ENCODE data around the gene FBXO11. TPM values are rescaled to one million over a fixed set of nuclear protein-coding genes. Genes with fewer than 3 reads are reported as not detected.

FBXO11 gene
- total RNA-seq, 1 donor from 2014 or later, result 212 TPM

DNA sequence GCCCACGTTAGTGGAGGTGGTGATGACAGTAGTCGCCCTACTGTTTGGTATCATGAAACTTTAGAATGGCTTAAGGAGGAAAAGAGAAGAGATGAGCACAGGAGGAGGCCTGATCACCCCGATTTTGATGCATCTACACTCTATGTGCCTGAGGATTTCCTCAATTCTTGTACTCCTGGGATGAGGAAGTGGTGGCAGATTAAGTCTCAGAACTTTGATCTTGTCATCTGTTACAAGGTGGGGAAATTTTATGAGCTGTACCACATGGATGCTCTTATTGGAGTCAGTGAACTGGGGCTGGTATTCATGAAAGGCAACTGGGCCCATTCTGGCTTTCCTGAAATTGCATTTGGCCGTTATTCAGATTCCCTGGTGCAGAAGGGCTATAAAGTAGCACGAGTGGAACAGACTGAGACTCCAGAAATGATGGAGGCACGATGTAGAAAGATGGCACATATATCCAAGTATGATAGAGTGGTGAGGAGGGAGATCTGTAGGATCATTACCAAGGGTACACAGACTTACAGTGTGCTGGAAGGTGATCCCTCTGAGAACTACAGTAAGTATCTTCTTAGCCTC, 107.2 kb downstream of the FBXO11 start:
- FAIRE-seq, result no peak
- no peak for DNase-seq (ENCODE audit: low spot score in 2 of 2)

DNA sequence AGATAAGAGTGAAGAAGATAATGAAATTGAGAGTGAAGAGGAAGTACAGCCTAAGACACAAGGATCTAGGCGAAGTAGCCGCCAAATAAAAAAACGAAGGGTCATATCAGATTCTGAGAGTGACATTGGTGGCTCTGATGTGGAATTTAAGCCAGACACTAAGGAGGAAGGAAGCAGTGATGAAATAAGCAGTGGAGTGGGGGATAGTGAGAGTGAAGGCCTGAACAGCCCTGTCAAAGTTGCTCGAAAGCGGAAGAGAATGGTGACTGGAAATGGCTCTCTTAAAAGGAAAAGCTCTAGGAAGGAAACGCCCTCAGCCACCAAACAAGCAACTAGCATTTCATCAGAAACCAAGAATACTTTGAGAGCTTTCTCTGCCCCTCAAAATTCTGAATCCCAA, 107.7 kb downstream of the FBXO11 start:
- DNase-seq (ENCODE audit: low spot score in 2 of 2), result no peak
- no peak for FAIRE-seq

DNA sequence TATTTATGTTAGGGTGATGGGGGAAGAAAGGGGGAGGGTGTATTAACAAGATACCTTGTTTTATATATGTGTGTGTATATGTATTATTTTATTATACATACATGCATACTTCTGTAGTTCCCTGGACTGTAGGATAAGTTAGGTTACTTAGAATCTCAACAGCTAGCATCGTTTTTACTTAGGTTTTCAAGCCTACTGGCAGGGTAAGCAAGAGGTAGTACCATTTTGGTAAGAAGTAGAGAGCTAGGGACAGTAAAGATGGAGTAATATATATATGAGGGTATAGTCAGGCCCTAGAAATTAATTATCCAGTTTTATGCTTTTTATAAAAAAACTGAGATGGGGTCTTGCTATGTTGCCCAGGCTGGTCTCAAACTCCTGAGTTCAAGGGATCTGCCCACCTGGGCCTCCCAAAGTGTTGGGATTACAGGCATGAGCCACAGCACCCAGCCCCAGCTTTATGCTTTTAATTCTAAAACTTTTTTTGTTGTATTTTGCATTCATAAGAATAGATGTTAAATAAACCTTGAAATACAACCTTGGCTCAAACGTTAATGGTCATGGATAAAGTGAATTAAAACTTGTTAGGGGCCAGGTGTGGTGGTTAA, 110.1 kb downstream of the FBXO11 start:
- FAIRE-seq (no peak), DNase-seq (ENCODE audit: low spot score in 2 of 2) (no peak)

DNA sequence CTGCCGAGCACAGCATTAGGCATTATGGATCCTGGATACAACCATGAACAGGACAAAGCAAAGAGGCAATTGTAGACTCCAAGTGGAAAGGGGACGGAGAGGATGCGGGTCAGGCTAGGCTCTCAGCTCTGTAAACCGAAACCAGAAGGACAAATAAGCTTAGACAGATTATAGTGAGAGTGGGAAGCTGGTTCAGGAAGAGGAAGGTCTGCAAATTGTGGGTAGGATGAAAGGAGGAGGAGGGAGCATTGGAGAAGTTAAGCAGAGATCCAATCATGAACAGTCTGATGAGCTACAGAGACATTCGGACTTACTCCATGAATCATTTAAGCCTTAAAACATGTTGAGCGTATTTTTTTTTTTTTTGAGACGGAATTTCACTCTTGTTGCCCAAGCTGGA, 120.3 kb downstream of the FBXO11 start:
- FAIRE-seq (no peak), DNase-seq (ENCODE audit: low spot score in 2 of 2) (no peak)

DNA sequence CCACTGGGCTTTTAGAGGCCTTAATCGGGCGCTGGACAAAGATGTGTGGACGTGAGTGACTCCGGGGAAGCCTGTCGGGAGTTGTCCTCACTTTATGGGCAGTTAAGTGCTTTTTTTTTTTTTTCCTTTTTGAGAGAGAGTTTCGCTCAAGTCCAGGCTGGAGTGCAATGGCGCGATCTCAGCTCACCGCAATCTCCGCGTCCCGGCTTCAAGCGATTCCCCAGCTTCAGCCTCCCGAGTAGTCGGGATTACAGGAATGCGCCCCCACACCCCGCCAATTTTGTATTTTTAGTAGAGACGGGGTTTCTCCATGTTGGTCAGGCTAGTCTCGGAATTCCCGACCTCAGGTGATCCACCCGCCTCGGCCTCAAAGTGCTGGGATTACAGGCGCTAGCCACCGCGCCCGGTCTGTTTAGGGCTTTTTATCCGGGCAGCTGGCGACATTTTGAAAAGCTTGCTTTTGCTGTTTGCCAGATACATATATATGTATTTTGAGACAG, 121.9 kb downstream of the FBXO11 start:
- FAIRE-seq (no peak), DNase-seq (ENCODE audit: low spot score in 2 of 2) (no peak)

DNA sequence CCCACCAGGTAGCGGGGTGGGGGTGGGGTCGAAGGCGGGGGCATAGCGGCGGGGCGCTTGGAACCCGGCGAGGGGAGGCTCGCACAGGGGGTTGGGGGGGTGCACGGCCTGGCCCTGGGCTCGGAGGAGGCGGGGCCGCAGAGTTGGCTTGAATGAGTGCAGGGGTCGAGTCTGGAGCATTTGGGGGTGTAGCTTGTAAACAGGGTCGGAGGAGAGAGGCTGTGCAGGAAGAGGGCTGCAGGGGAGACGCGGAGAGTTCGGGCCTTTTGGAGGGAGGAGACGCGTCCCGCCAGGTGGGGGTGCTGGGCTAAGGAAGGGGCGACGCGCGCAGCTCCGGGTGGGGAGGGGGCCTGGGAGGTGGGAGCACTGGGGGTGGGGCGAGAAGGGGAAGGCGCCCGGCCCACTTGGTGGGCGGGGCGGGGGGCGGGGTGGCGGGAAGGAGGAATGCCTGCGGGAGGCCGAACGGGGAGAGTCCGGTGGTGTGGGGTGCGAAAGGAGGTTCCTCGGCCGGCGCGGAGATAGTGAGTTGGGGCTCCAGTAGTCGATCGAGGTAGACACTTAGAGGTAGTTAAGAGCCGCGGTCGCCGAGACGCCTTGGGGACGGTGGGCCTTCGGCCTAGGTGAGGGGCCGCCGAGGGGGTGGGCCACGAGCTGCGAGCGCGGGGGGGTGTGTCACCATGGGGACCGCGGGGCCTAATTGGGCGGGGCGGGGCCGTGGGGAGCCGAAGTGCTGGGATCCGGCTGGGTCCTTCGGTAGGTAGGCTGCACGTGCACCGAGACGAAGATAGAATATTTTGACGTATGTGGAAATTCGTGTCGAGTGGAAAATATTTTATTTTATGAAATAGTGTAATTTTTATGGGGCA, 122.6 kb downstream of the FBXO11 start:
- FAIRE-seq, result no peak
- DNase-seq (ENCODE audit: low spot score in 2 of 2), result peak; percentile 54 to 68

DNA sequence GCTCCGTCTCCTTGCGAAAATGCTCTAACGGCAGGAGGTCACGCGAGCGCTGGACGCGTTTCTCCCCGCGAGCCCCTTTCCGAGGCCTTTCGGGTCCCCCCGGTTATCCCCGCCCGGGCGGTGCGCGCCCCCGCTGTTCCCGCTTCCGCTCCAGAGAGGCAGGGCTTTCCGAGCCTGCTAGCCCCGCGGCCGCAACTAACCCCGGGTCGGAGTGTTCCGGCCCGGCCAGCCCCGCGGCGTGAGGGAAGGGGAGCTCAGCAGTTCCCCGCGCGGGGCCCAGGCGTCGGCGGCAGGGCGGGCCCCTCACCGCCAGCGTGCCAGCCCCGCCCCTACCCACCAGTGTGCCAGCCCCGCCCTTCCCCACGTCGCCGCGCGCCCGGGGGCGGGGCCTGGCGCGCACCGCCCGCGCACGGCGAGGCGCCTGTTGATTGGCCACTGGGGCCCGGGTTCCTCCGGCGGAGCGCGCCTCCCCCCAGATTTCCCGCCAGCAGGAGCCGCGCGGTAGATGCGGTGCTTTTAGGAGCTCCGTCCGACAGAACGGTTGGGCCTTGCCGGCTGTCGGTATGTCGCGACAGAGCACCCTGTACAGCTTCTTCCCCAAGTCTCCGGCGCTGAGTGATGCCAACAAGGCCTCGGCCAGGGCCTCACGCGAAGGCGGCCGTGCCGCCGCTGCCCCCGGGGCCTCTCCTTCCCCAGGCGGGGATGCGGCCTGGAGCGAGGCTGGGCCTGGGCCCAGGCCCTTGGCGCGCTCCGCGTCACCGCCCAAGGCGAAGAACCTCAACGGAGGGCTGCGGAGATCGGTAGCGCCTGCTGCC, 123.4 kb downstream of the FBXO11 start, which contains the start of gene MSH6:
Gene MSH6, plus strand, starts transcription at position 475 of the 815 bp plus-strand sequence. Its CDS starts 89 bp downstream, at position 564.
- DNase-seq (ENCODE audit: low spot score in 2 of 2) (peak; percentile 97 to 99), FAIRE-seq (no peak)

DNA sequence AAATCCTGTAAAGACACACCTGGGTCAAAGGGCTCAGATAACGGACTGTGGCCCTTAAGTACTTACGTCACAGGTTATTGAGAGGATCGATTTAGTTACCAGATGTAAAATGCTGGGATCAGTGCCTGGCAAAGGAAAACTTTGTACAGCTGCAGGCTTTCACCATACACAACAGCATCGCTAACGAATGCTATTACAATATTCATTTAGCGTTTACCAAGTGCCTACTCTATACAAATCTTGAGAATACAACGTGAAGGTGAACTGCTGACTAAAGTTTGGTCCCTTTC, 124.0 kb downstream of the FBXO11 start:
- no peak for DNase-seq (ENCODE audit: low spot score in 2 of 2)
- no peak for FAIRE-seq

DNA sequence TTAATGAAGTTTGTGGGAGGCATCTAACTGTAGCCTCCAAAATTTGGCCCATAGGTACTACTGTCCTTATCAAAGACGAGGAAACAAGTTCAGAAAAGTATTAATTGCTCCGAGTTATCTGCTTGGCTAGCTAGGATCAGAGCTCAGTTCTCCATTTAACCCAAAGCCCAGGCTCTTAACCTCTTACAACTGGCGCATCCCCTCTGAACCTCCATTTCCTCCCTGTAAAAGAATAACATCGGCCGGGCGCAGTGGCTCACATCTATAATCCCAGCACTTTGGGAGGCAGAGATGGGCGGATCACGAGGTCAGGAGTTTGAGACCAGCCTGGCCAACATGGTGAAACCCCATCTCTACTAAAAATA, 126.9 kb downstream of the FBXO11 start:
- no peak for FAIRE-seq
- DNase-seq (ENCODE audit: low spot score in 2 of 2), result no peak

DNA sequence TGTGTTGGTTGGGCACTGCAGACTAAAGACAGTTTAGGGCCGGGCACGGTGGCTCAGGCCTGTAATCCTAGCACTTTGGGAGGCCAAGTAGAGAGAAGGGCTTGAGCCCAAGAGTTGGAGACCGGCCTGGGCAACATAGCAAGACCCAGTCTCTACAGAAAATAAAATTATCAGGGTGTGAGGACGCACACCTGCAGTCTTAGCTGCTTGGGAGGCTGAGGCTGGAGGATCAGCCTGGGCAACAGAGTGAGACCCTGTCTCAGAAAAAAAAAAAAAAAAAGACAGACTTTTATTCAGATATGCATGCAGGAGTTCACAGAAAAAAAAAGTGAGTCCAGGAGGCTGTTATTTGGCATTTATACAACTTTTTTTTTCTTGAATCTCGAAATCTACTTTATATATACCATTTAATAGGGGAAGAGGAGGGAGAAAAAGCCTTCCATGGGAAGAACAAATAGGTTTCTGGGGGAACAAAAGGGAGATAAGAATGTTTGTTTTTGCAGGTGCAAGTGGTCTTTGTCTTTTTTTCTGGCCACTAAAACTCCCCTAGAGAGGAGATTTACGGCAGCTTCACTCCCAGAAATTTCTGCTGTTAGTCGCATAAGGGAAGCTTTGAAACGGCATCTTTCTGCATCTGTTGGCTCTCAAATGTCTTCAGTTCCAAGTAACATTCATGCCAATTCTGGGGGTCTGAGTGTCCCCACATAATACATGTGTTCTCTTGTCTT, 127.4 kb downstream of the FBXO11 start:
- DNase-seq (ENCODE audit: low spot score in 2 of 2), result no peak
- no peak for FAIRE-seq

DNA sequence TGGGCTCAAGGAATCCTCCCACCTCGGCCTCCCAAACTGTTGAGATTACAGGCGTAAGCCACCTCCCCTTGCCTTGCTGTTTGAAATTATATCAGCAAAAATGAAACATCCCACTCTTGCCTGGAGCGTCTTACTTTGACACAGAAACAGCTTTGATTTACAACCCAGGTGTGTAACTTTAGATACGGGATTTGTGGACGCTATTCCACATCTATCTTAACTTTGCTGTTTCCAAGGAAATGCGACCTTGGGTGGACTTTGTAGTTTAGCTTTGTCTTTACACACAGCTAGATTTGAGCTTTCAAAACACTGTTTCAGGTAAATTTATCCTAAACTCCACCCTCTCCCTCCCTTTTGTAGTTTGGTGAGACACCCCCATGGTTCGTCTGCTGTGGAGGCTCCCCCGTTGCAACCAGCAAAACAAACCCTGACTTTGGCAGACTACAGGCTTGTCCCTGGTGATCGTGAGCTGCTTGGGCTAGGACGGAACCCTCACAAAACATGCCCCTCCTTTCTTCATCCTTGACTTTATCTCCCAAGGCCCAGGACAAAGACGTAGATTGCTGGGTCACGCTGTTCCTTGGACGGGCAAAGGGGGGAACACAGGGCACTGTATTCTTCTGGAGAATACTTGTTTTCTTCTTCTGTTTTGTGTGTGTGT, 128.9 kb downstream of the FBXO11 start:
- FAIRE-seq (no peak), DNase-seq (ENCODE audit: low spot score in 2 of 2) (no peak)

DNA sequence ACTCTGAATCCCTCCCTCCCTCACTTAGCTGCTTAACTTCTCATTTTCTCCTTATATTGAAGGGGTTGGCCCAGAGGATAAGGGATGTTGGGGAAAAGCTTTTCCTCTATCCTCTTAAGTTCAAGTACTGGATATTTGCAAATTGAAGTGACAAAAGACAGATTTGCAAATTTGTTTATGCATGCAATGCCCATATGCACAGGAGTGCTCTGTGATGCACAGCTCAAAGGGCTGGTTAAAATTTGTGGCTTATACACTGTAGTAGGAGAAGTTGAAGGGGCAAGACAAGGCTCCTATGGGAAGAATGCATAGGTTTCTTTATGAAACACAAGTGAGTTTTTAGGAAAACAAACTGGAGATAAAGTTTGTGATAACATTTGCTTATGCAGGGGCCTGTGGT, 131.7 kb downstream of the FBXO11 start:
- FAIRE-seq (no peak), DNase-seq (ENCODE audit: low spot score in 2 of 2) (no peak)

DNA sequence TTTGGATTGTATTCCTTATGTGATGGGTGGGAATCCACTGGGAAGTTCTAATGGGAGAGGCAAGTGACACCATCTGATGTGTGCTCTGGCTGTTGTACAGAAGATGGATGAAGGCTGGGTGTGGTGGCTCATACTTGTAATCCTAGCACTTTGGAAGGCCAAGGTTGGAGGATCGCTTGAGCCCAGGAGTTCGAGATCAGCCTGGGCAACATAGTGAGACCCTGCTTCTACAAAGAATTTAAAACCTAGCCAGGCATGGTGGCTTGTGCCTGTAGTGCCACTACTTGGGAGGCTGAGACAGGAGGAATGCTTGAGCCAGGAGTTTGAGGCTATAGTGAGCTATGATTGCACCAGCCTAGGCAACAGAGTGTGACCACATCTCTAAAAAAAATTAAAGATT, 134.0 kb downstream of the FBXO11 start:
- DNase-seq (ENCODE audit: low spot score in 2 of 2), result no peak
- FAIRE-seq, result no peak

DNA sequence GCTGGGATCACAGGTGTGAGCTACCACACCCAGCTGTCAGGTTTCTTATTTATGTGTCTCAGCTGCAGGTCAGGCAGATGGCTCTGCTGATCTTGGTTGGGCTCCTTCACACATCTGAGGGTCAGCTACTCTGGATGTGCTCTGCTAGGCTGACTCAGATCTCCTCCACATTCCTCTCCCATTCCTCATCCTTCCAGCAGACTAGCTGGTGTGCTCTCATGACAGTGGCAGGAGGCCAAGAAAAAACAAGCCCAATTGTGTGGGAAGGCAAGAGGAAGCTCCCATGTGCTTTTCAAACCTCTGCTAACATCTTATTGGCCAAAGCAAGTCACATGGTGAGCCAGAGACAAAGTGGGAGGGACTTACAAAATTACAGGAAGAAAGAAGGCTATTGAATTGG, 135.1 kb downstream of the FBXO11 start:
- FAIRE-seq, result no peak
- DNase-seq (ENCODE audit: low spot score in 2 of 2), result peak in 1 of 2 donors; percentile 22

DNA sequence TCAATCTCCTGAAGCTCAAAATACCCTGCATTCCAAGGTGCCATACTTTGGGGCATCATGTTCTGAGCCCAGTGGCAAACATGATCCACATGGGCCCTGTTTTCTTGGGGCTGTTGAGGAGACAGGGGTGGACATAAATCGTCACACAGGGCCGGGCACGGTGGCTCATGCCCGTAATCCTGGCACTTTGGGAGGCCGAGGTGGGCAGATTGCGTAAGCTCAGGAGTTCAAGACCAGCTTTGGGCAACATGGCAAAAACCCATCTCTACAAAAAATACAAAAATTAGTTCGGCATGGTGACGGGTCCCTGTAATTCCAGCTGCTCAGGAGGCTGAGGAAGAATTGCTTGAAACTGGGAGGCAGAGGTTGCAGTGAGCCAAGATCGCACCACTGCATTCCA, 137.0 kb downstream of the FBXO11 start:
- FAIRE-seq, result no peak

DNA sequence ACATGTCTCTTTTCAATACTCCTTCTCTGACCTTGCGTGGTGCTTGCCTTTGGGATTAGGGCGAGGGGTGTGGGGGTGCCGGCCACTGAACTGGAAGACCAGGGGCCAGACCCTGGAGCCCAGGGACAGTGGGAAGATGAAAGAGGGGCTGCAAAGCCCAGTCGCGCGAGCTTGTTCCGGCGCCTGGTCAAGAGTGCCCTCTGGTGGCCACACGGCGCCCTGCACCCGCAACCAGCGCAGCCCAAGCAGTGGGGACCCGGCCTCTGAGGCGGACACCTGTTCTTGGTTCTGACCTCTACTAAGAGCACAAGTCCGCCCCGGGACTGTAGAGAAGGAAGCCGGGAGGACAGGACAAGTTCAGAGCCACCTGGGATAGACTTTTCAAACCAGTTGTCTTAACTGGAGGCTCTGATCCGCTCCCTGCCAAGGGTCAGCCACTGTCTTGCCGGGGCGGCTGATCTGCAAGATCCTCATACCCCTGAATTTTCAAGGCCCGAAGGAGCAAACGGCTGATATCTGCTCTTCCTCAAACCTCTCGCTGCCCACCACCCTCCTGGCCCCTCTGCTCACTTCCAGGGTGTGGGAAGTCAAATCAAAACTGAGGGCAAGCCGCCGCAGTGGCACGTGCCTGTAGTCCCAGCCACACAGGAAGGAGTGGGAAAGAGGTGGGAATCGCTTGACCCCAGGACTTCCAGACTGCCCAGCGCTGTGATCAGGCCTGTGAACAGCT, 138.3 kb downstream of the FBXO11 start:
- no peak for FAIRE-seq
- DNase-seq (ENCODE audit: low spot score in 2 of 2), result peak; percentile 28 to 60

More for the DNA sequence above, 137.0 kb downstream of the FBXO11 start:
- DNase-seq (ENCODE audit: low spot score in 2 of 2), result no peak

DNA sequence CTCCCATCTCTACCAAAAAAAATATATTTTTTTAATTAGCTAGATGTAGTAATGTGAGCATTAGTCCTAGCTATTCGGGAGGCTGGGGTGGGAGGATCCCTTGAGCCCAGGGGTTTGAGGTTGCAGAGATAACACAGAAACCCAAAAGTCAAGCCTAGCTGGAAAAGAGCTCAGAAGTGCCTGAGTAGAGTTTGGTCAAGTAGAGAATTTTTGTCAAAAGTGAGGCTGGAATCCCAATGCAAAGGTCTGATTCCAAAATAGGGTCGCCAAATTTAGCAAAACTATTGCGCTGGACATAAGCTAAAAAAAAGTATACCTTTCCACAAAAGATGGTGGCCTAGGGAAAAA, 138.8 kb downstream of the FBXO11 start:
- no peak for FAIRE-seq

DNA sequence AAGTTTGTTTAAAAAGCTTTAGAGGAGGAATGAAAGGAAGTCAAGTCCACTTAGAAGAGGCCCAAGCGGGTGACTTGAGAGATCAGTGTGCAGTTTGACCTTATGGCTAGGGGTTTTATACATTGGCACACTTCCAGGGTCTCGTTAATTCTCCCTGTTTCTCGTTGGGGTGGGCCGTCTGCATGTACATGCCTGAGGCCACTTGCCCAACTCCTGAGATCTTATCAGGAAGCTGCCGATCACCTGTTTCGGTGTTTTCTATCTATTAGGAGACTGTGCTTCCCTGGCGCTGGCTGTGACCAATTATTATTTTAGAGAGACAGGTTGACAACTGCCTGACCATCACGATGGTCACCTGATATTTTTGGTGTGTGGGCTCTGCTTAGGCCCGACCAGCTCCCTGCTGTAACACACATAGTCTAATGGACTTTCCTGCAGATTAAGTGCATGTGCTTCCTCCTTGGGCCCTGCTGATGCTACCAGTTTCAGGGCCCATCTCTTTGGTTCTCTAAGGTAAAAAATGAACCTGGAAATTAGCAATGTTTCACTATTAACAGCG, 154.4 kb downstream of the FBXO11 start:
- no peak for FAIRE-seq
- no peak for DNase-seq (ENCODE audit: low spot score in 2 of 2)

More for the DNA sequence above, 138.8 kb downstream of the FBXO11 start:
- DNase-seq (ENCODE audit: low spot score in 2 of 2), result no peak

DNA sequence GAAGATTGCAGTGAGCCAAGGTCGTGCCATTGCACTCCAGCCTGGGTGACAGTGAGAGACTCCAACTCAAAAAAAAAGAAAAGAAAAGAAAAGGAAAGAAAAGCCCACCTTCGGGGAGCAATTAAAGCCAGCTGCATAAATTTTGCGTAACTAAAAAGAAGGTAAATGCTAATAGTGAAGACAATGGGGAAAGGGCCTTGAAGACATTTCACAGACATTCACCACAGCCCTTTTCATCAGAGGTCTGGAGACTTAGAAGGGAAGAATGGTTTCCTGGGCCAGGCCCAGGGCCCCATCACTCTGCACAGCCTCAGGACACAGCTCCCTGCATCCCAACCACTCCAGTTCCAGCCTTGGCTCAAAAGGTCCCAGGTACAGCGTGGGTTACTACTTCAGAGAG, 158.4 kb downstream of the FBXO11 start:
- no peak for FAIRE-seq
- DNase-seq (ENCODE audit: low spot score in 2 of 2), result no peak

All from frontal cortex (tissue), 4 donors.